Transverse colon (tissue), 4 donors: ENCODE measurements around the gene FAM131B.

Experiments
- CTCF ChIP-seq, 5 experiments: fragments of 200-600 bp in 3 of 5; fragments of 450-650 bp in 2 of 5; sonication (generic) in 3 of 5; IDR thresholded peaks; 1 replicate in 2 of 5; 2 replicates in 3 of 5; pipeline ENCODE4 v1.5.1; 2016 to 2017; ENCODE audit warnings: antibody characterized with exemption in 5 of 5, inconsistent platforms in 3 of 5, mild to moderate bottlenecking in 2 of 5, moderate library complexity in 1 of 5
- EP300 ChIP-seq: sonication (generic); formaldehyde crosslinking; IDR thresholded peaks from one replicate; pipeline ENCODE4 v1.6.1; 2017; ENCODE audit warnings: antibody characterized with exemption, low read depth
- POLR2A ChIP-seq: fragments of 450-650 bp; IDR thresholded peaks from one replicate; pipeline ENCODE4 v1.6.1; 2016; ENCODE audit warnings: antibody characterized with exemption, mild to moderate bottlenecking, moderate library complexity
- POLR2AphosphoS5 ChIP-seq, 3 donors: sonication (generic); formaldehyde crosslinking; IDR thresholded peaks; one replicate each; pipeline ENCODE4 v1.6.1; 2016; ENCODE audit warnings: antibody characterized with exemption in 3 of 3

- TF ChIP-seq CTCF (IDR thresholded peaks at IDR 0.05) (no peak), POLR2A (no peak), EP300 (no peak), POLR2AphosphoS5 (IDR thresholded peaks at IDR 0.05) (no peak)
Measured at GRCh38 chr7:143323653-143324052, 38.9 kb downstream of the FAM131B start.
